Naive thymus-derived CD4-positive, alpha-beta T cell (primary cell): ENCODE data around the gene UBAC1. TPM values are rescaled to one million over a fixed set of nuclear protein-coding genes. Genes with fewer than 3 reads are reported as not detected.
"Not testable (repeated sequence)": the region's sequence is repeated elsewhere in the genome, so short reads cannot be mapped to it uniquely, and the experiment has no call there.

Experiments
- ATAC-seq: fragments of 150-1000 bp; cut with Tn5 transposase; 2 replicates; pipeline ENCODE4 v1.10.0; 2021; ENCODE audit warnings: mild to moderate bottlenecking, moderate library complexity
- CTCF ChIA-PET: fragments of 350-600 bp; sonication (Branson Sonifier 250); formaldehyde crosslinking; loops from one replicate; lab custom pipeline; 2021; ENCODE audit warnings: antibody characterized with exemption; lab: Charles Lee
- POLR2A ChIA-PET: fragments of 350-600 bp; sonication (Branson Sonifier 250); formaldehyde crosslinking; loops from one replicate; lab custom pipeline; 2021; ENCODE audit warnings: antibody characterized with exemption, inconsistent platforms; lab: Charles Lee
- DNase-seq, 9 donors: peaks; one replicate each; pipeline versions ENCODE4 v3.0.0 to v3.0.0-alpha.2; 2020 to 2022; ENCODE audit warnings: mixed read lengths in 1 of 9
- H3K27ac ChIP-seq: one replicate; pipeline ENCODE4 v1.7.0; 2013; ENCODE audit warnings: mild to moderate bottlenecking, low read depth, low read length, moderate library complexity
- H3K27me3 ChIP-seq, 2 donors: one replicate each; pipeline ENCODE4 v1.7.0; 2013; ENCODE audit warnings: low read length in 2 of 2, mild to moderate bottlenecking in 2 of 2, moderate library complexity in 2 of 2; ENCODE audit not compliant: control insufficient read depth in 2 of 2, insufficient read depth in 2 of 2
- H3K36me3 ChIP-seq, 3 experiments: 1 replicate in 2 of 3; 2 replicates in 1 of 3; pipeline ENCODE4 v1.7.0; 2013; ENCODE audit warnings: low read length in 3 of 3, mild to moderate bottlenecking in 3 of 3, moderate library complexity in 1 of 3; ENCODE audit not compliant: insufficient read depth in 3 of 3, control insufficient read depth in 2 of 3
- H3K4me1 ChIP-seq, 2 donors: one replicate each; pipeline ENCODE4 v1.7.0; 2013; ENCODE audit warnings: low read length in 2 of 2, mild to moderate bottlenecking in 2 of 2, moderate library complexity in 1 of 2; ENCODE audit not compliant: control insufficient read depth in 2 of 2, insufficient read depth in 2 of 2
- H3K4me3 ChIP-seq: 2 replicates; pipeline ENCODE4 v1.7.0; 2013; ENCODE audit warnings: mild to moderate bottlenecking, low read length
- H3K9me3 ChIP-seq, 3 experiments: 1 replicate in 2 of 3; 2 replicates in 1 of 3; pipeline ENCODE4 v1.7.0; 2013; ENCODE audit warnings: low read length in 3 of 3; ENCODE audit not compliant: control insufficient read depth in 2 of 3
- H3K27ac Mint-ChIP-seq, 9 donors: one replicate each; pipeline ENCODE4 v1.8.0; 2020 to 2022; ENCODE audit warnings: mixed read lengths in 9 of 9, mild to moderate bottlenecking in 8 of 9, moderate library complexity in 5 of 9, inconsistent platforms in 2 of 9
- H3K27me3 Mint-ChIP-seq, 5 donors: one replicate each; pipeline ENCODE4 v1.8.0; 2021 to 2022; ENCODE audit warnings: mixed read lengths in 5 of 5, mild to moderate bottlenecking in 1 of 5
- H3K36me3 Mint-ChIP-seq, 5 donors: one replicate each; pipeline ENCODE4 v1.8.0; 2020 to 2022; ENCODE audit warnings: mixed read lengths in 5 of 5, mild to moderate bottlenecking in 3 of 5, inconsistent platforms in 1 of 5
- H3K4me1 Mint-ChIP-seq, 7 donors: one replicate each; pipeline ENCODE4 v1.8.0; 2020 to 2022; ENCODE audit warnings: mixed read lengths in 7 of 7, mild to moderate bottlenecking in 3 of 7, inconsistent platforms in 1 of 7
- H3K4me3 Mint-ChIP-seq, 10 donors: one replicate each; pipeline ENCODE4 v1.8.0; 2020 to 2022; ENCODE audit warnings: mild to moderate bottlenecking in 10 of 10, mixed read lengths in 10 of 10, moderate library complexity in 6 of 10, inconsistent platforms in 2 of 10
- H3K9me3 Mint-ChIP-seq, 11 donors: one replicate each; pipeline ENCODE4 v1.8.0; 2020 to 2022; ENCODE audit warnings: mixed read lengths in 11 of 11, mild to moderate bottlenecking in 4 of 11, inconsistent platforms in 1 of 11, moderate library complexity in 1 of 11
- intact Hi-C, 2 donors: fragments of 100-400 bp; cut with micrococcal nuclease; formaldehyde crosslinking; loops; one replicate each; pipeline ENCODE4 v1.15.1; 2023
- polyA plus RNA-seq, 2 donors: library from polyadenylated mRNA; unstranded; fragments of 300-500 nt; fragmentation: Illumina TruSeq; gene quantifications; one replicate each; pipeline ENCODE4 v1.2.3, GENCODE V29; 2021
- total RNA-seq, 6 experiments: library from RNA in 5 of 6; stranded (reverse) in 5 of 6; gene quantifications; 1 replicate in 5 of 6; 2 replicates in 1 of 6; pipeline ENCODE4 v1.2.3 and lab custom pipeline; 2021 to 2026

The UBAC1 gene
- total and polyA plus RNA-seq, 7 experiments from 2014 or later, result 19.6 to 36.1 (median 31.2) TPM

DNA sequence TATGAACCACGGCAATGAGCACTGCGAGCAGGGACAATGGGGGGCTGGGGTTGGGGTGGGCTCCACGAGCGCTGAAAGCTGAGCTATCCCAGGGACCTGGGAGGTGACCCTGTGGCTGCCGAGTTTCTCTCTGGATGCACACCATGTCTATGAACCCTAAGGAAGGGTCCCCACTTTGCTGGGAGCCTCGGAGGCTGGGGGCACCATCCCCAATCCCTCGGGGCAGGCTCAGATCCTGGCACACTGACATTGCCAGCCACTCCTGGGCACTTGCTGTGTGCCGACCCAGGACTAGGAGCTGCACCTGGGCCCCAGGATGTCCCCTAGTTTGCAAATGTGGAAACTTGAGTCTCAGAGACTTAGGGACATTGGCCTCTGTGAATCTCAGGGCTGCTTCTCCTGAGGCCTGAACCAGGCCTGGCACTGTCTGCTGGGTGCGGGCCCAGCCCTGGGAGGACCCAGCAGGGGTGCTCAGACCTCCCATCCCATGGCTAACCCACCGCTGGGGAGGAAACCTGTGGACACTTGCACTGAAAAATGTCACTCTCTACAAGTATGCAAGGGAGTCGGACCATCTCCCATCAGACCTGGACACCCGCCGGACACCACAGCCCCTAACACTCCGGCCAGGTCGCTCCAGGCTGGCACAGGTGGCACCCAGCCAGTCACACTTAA is 40.8 kb downstream of the UBAC1 start:
- no peak for DNase-seq
- Histone ChIP-seq H3K4me3 (no peak overlapping the region), H3K4me1 (peaks cover 0 to 1% of the 10 kb centered on the region in 2 donors), H3K27ac (no peak overlapping the region), H3K27me3 (no peaks in the 10 kb centered on the region), H3K36me3 (peaks cover 0 to 7% (median 0%) of the 10 kb centered on the region in 3 experiments), H3K9me3 (peaks cover 0 to 47% (median 5%) of the 10 kb centered on the region in 3 experiments)
- Mint-ChIP-seq H3K27ac (no peak overlapping the region), H3K4me3 (no peak overlapping the region), H3K9me3 (peaks cover 0 to 40% (median 26%) of the 10 kb centered on the region in 11 donors), H3K36me3 (peaks cover 9 to 30% (median 13%) of the 10 kb centered on the region in 5 donors), H3K27me3 (no peaks in the 10 kb centered on the region), H3K4me1 (peaks cover 0 to 6% (median 0%) of the 10 kb centered on the region in 7 donors)
- intact Hi-C loops, result no loop called here
- no peak for ATAC-seq
- POLR2A ChIA-PET, result no interaction called here
- CTCF ChIA-PET, result no interaction called here

DNA sequence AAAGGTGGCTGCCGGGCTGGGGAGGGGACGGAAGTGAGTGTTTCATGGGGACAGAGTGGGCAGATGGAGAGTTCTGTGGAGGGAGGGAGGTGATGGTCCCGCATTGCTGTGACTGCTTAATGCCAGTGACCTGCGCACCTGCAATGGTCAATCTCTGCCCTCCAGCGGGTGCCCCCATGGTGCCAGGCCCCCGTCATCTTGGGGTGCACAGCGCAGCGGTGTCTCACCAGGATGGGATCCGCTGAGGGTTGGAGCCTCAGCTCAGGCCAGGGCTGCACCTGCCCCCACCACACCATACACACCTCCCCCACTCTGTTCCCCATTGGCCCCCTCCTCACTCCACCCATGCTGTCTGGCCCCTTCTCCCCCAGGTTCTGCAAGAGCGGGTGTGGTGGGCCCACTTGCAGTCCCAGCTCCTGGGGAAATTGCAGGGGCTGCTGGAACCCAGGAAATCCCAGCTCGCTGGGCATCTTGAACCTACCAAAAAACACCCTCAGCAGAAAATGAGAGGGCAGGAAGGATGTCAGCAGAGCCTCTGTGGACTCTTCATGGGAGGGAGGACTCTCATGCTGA is 41.8 kb downstream of the UBAC1 start:
- Mint-ChIP-seq H3K4me1 (peaks cover 0 to 2% (median 0%) of the 10 kb centered on the region in 7 donors), H3K27me3 (no peaks in the 10 kb centered on the region), H3K9me3 (peaks cover 0 to 50% (median 34%) of the 10 kb centered on the region in 11 donors), H3K36me3 (peaks cover 9 to 40% (median 23%) of the 10 kb centered on the region in 5 donors), H3K27ac (no peak overlapping the region), H3K4me3 (no peak overlapping the region)
- intact Hi-C loops, result no loop called here
- POLR2A ChIA-PET, result no interaction called here
- Histone ChIP-seq H3K27ac (no peak overlapping the region), H3K4me1 (no peaks in the 10 kb centered on the region), H3K9me3 (peaks cover 0 to 55% (median 6%) of the 10 kb centered on the region in 3 experiments), H3K36me3 (peaks cover 0 to 17% (median 0%) of the 10 kb centered on the region in 3 experiments), H3K27me3 (no peaks in the 10 kb centered on the region), H3K4me3 (no peak overlapping the region)
- no peak for DNase-seq
- CTCF ChIA-PET, result no interaction called here
- no peak for ATAC-seq

DNA sequence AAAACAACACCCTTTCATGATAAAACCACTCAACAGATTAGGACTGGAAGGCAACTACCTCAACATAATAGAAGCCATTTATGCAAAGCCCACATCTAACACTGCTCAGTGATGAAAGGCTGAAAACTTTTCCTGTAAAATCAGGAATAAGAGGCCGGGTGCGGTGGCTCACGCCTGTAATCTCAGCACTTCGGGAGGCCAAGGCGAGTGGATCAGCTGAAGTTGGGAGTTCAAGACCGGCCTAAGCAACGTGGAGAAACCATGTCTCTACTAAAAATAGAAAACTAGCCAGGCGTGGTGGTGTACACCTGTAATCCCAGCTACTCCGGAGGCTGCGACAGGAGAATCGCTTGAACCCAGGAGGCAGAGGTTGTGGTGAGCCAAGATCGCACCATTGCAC is 44.9 kb downstream of the UBAC1 start:
- H3K27ac Mint-ChIP-seq, ATAC-seq, H3K27me3 Mint-ChIP-seq, H3K27me3 ChIP-seq, DNase-seq, CTCF ChIA-PET, H3K4me3 ChIP-seq, H3K4me1 Mint-ChIP-seq, H3K4me3 Mint-ChIP-seq, H3K27ac ChIP-seq, H3K4me1 ChIP-seq, POLR2A ChIA-PET, intact Hi-C loops: not testable (repeated sequence)
- Histone ChIP-seq H3K36me3 (peaks cover 0 to 38% (median 9%) of the 10 kb centered on the region in 3 experiments), H3K9me3 (peaks cover 0 to 70% (median 9%) of the 10 kb centered on the region in 3 experiments)
- H3K36me3 Mint-ChIP-seq, result peaks cover 20 to 65% (median 47%) of the 10 kb centered on the region in 5 donors
- H3K9me3 Mint-ChIP-seq, result peaks cover 5 to 74% (median 42%) of the 10 kb centered on the region in 11 donors

DNA sequence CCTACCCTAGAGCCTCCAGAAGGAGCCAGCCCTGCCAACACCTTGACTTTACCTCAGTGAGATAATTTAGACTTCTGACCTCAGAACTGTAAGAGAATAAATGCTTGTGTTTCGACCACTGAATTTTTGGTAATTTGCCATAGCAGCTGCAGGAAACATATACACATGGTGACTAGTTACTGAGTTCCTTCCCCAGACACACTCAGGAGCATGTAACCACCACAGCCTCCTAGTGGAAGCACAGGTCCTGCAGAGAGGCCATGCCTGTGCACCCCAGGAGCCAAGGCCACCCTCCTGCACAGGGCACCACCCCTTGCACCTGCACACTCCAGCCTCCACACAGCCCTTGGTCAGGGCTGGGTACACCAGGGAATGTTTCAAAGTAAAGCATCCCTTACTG is 46.3 kb downstream of the UBAC1 start:
- CTCF ChIA-PET, result no interaction called here
- Histone ChIP-seq H3K27ac (no peak overlapping the region), H3K9me3 (peaks cover 0 to 67% (median 9%) of the 10 kb centered on the region in 3 experiments), H3K4me1 (no peaks in the 10 kb centered on the region), H3K4me3 (no peak overlapping the region), H3K27me3 (no peaks in the 10 kb centered on the region), H3K36me3 (peaks cover 0 to 45% (median 9%) of the 10 kb centered on the region in 3 experiments)
- Mint-ChIP-seq H3K4me3 (no peak overlapping the region), H3K27ac (no peak overlapping the region), H3K27me3 (no peaks in the 10 kb centered on the region), H3K36me3 (peaks cover 28 to 76% (median 60%) of the 10 kb centered on the region in 5 donors), H3K9me3 (peaks cover 5 to 81% (median 42%) of the 10 kb centered on the region in 11 donors), H3K4me1 (peaks cover 6 to 21% (median 20%) of the 10 kb centered on the region in 7 donors)
- ATAC-seq, result no peak
- POLR2A ChIA-PET, result interaction anchor here (0.7 kb wide), 1 partner anchor 1180 kb away, joined by 3 read pairs; no protein-coding TSS in a partner anchor
- DNase-seq, result no peak
- intact Hi-C loops, result no loop called here

DNA sequence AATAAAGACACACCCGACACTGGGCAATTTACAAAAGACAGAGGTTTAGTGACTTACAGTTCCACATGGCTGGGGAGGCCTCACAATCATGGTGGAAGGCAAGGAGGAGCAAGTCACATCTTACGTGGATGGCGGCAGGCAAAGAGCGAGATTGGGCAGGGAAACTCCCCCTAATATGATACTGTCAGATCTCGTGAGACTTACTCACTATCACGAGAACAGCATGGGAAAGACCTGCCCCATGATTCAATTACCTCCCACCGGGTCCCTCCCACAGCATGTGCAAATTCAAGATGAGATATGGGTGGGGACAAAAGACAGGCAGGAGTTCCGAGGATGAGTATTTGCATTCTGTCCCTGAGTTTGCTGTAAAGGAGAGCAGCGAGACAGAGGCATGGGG is 49.9 kb downstream of the UBAC1 start:
- peak overlapping the region in 2 of 10 donors; percentile 38 to 39 for H3K4me3 Mint-ChIP-seq
- H3K27me3 ChIP-seq, H3K27ac ChIP-seq, H3K27me3 Mint-ChIP-seq, CTCF ChIA-PET, H3K4me3 ChIP-seq, DNase-seq, intact Hi-C loops, POLR2A ChIA-PET, ATAC-seq: not testable (repeated sequence)
- Histone ChIP-seq H3K4me1 (peaks cover 11 to 14% of the 10 kb centered on the region in 2 donors), H3K36me3 (peaks cover 0 to 45% (median 9%) of the 10 kb centered on the region in 3 experiments), H3K9me3 (peaks cover 0 to 30% (median 9%) of the 10 kb centered on the region in 3 experiments)
- peaks cover 0 to 50% (median 24%) of the 10 kb centered on the region in 11 donors for H3K9me3 Mint-ChIP-seq
- H3K27ac Mint-ChIP-seq, result peak overlapping the region in 1 of 9 donors; percentile 80
- H3K36me3 Mint-ChIP-seq, result peaks cover 19 to 68% (median 51%) of the 10 kb centered on the region in 5 donors
- H3K4me1 Mint-ChIP-seq, result peaks cover 19 to 41% (median 35%) of the 10 kb centered on the region in 7 donors

DNA sequence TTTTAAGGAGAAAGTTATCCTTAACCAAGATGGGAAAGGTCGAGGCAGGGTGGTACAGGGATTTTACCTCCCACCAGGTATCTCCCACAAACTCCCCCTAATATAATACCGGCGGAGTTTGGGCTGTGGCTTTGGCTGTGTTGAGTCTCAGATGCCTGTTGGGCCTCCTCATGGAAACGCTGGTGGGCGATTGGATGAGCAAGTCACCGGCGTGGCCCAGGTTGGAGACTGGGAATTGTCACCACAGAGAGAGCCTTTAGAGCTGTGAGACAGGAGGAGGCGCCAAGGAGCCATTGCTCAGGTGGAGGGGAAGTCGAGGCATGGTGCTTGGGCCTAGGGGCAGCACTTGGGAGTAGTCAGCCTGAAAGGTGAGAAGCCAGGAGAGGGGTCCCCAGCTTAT is 50.4 kb downstream of the UBAC1 start:
- DNase-seq (no peak), ATAC-seq (no peak)
- intact Hi-C loops, result no loop called here
- Mint-ChIP-seq H3K27me3 (no peaks in the 10 kb centered on the region), H3K36me3 (peaks cover 19 to 64% (median 47%) of the 10 kb centered on the region in 5 donors), H3K27ac (peak overlapping the region in 1 of 9 donors; percentile 80), H3K4me1 (peaks cover 24 to 46% (median 40%) of the 10 kb centered on the region in 7 donors), H3K9me3 (peaks cover 0 to 45% (median 19%) of the 10 kb centered on the region in 11 donors), H3K4me3 (peak overlapping the region in 3 of 10 donors; percentile 6 to 56 (median 47))
- Histone ChIP-seq H3K4me3 (no peak overlapping the region), H3K36me3 (peaks cover 0 to 41% (median 9%) of the 10 kb centered on the region in 3 experiments), H3K27ac (no peak overlapping the region), H3K9me3 (peaks cover 0 to 25% (median 7%) of the 10 kb centered on the region in 3 experiments), H3K27me3 (no peaks in the 10 kb centered on the region), H3K4me1 (peaks cover 14 to 16% of the 10 kb centered on the region in 2 donors)
- POLR2A ChIA-PET, result interaction anchor here (0.7 kb wide), 1 partner anchor 453 kb away, joined by 3 read pairs; no protein-coding TSS in a partner anchor
- CTCF ChIA-PET, result no interaction called here
